KMS-11 (cell line): ENCODE data around the gene CD3D.

Experiments
- H2AFZ ChIP-seq: fragments of 200-600 bp; sonication (generic); 2 replicates; pipeline ENCODE4 v1.6.1; 2016; ENCODE audit warnings: antibody characterized with exemption, mixed run types, low read depth
- H3K27ac ChIP-seq: fragments of 200-600 bp; sonication (generic); 2 replicates; pipeline ENCODE4 v1.6.1; 2016; ENCODE audit warnings: mild to moderate bottlenecking, mixed run types
- H3K27me3 ChIP-seq: fragments of 200-600 bp; sonication (generic); 2 replicates; pipeline ENCODE4 v1.6.1; 2017; ENCODE audit warnings: mild to moderate bottlenecking, low read depth, mixed run types, moderate library complexity; ENCODE audit not compliant: insufficient read depth
- H3K36me3 ChIP-seq: fragments of 200-600 bp; sonication (generic); 2 replicates; pipeline ENCODE4 v1.6.1; 2017; ENCODE audit warnings: mild to moderate bottlenecking, mixed run types; ENCODE audit not compliant: insufficient read depth
- H3K4me1 ChIP-seq: fragments of 200-600 bp; sonication (generic); 2 replicates; pipeline ENCODE4 v1.6.1; 2016; ENCODE audit warnings: mild to moderate bottlenecking, low read depth, mixed run types; ENCODE audit not compliant: poor library complexity, severe bottlenecking
- H3K4me2 ChIP-seq: fragments of 200-600 bp; sonication (generic); 2 replicates; pipeline ENCODE4 v1.7.0; 2016; ENCODE audit warnings: mild to moderate bottlenecking, mixed run types
- H3K4me3 ChIP-seq: fragments of 200-600 bp; sonication (generic); IDR thresholded peaks from 2 replicates; pipeline ENCODE4 v1.6.1; 2017; ENCODE audit warnings: low read depth, low read length, mixed read lengths; ENCODE audit not compliant: insufficient read depth
- H3K79me2 ChIP-seq: fragments of 200-600 bp; sonication (generic); 2 replicates; pipeline ENCODE4 v1.6.1; 2016; ENCODE audit warnings: low read depth, mixed run types; ENCODE audit not compliant: insufficient read depth
- H3K9ac ChIP-seq: fragments of 200-600 bp; sonication (generic); 2 replicates; pipeline ENCODE4 v1.6.1; 2016; ENCODE audit warnings: mild to moderate bottlenecking, mixed run types
- H4K20me1 ChIP-seq: fragments of 200-600 bp; sonication (generic); 2 replicates; pipeline ENCODE4 v1.6.1; 2016; ENCODE audit warnings: mild to moderate bottlenecking, mixed run types; ENCODE audit not compliant: insufficient read depth
- TF ChIP-seq, protein P1 (sequence below): fragments of 200-600 bp; sonication (generic); conservative IDR thresholded peaks from 2 replicates; pipeline ENCODE4 v1.6.1; 2017; ENCODE audit warnings: low read depth, mild to moderate bottlenecking, antibody characterized with exemption, low read length, moderate library complexity, mixed read lengths

The CD3D gene

DNA sequence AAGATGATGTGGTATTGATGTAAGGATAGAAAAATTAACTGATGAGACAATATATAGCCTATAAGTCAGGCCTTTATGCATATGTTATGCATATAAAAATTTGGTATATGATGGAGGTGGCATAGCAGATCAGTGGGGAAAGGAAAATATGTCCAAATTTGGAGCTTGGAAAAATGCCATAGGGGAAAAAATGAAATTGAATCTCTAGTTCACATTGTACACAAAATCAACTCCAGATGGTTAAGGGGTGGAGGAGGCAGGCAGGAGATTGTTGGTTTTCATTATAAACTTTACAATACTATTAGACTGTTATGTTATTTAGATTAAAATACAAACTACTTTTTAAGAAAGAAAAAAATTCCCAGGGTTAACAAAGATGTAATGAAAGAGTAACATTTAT lies 53.1 kb downstream of the CD3D start:
- Histone ChIP-seq H3K4me1 (no peaks in the 10 kb centered on the region), H3K9ac (no peak overlapping the region), H3K27me3 (no peaks in the 10 kb centered on the region), H2AFZ (no peak overlapping the region), H3K4me2 (no peak overlapping the region), H3K36me3 (no peaks in the 10 kb centered on the region), H4K20me1 (no peaks in the 10 kb centered on the region), H3K79me2 (no peaks in the 10 kb centered on the region), H3K4me3 (no peak overlapping the region), H3K27ac (no peak overlapping the region)
- TF ChIP-seq, protein P1, sequence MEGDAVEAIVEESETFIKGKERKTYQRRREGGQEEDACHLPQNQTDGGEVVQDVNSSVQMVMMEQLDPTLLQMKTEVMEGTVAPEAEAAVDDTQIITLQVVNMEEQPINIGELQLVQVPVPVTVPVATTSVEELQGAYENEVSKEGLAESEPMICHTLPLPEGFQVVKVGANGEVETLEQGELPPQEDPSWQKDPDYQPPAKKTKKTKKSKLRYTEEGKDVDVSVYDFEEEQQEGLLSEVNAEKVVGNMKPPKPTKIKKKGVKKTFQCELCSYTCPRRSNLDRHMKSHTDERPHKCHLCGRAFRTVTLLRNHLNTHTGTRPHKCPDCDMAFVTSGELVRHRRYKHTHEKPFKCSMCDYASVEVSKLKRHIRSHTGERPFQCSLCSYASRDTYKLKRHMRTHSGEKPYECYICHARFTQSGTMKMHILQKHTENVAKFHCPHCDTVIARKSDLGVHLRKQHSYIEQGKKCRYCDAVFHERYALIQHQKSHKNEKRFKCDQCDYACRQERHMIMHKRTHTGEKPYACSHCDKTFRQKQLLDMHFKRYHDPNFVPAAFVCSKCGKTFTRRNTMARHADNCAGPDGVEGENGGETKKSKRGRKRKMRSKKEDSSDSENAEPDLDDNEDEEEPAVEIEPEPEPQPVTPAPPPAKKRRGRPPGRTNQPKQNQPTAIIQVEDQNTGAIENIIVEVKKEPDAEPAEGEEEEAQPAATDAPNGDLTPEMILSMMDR, result no peak
